HUES64 (cell line): ENCODE results near the gene FLNA.

Experiments
- H3K27ac ChIP-seq: 2 replicates; pipeline ENCODE4 v1.7.0; 2013; ENCODE audit warnings: low read depth, low read length, inconsistent platforms
- H3K27me3 ChIP-seq: 2 replicates; pipeline ENCODE4 v1.6.1; 2013; ENCODE audit warnings: mild to moderate bottlenecking, low read length; ENCODE audit not compliant: insufficient read depth
- H3K36me3 ChIP-seq: 2 replicates; pipeline ENCODE4 v1.6.1; 2013; ENCODE audit warnings: mild to moderate bottlenecking, low read length; ENCODE audit not compliant: insufficient read depth
- H3K4me1 ChIP-seq: 2 replicates; pipeline ENCODE4 v1.6.1; 2013; ENCODE audit warnings: mild to moderate bottlenecking, low read length, moderate library complexity; ENCODE audit not compliant: insufficient read depth
- H3K4me3 ChIP-seq: 2 replicates; pipeline ENCODE4 v1.5.1; 2013; ENCODE audit warnings: mild to moderate bottlenecking, low read length, moderate library complexity
- H3K9ac ChIP-seq: 2 replicates; pipeline ENCODE4 v1.6.1; 2013; ENCODE audit warnings: mild to moderate bottlenecking, low read depth, low read length
- H3K9me3 ChIP-seq: 2 replicates; pipeline ENCODE4 v1.6.1; 2013; ENCODE audit warnings: low read depth, low read length; ENCODE audit not compliant: insufficient read depth
- WGBS: fragments of 150-250, 120-280 bp; methylation state at CpG from one replicate; pipeline ENCODE4 v1.1.7; 2013; ENCODE audit warnings: missing lambda C conversion rate; 5-methylcytosine and 5-hydroxymethylcytosine counted together

The FLNA gene

GRCh38 chrX:154365052-154365600, 9.3 kb downstream of the FLNA start:
- H3K4me1 ChIP-seq: no peaks in the 10 kb centered on the region
- no peak overlapping the region for H3K27ac ChIP-seq
- no peaks in the 10 kb centered on the region for H3K9me3 ChIP-seq
- WGBS: 97% methylated on average over 20 of the region's 20 CpGs
- no peaks in the 10 kb centered on the region for H3K27me3 ChIP-seq
- no peak overlapping the region for H3K4me3 ChIP-seq
- H3K9ac ChIP-seq: no peak overlapping the region
- peaks cover 83% of the 10 kb centered on the region for H3K36me3 ChIP-seq

- H3K27me3 ChIP-seq: no peaks in the 10 kb centered on the region
- 95% methylated on average over 20 of the region's 20 CpGs for WGBS
Measured at GRCh38 chrX:154363706-154364439, 10.6 kb downstream of the FLNA start.

DNA sequence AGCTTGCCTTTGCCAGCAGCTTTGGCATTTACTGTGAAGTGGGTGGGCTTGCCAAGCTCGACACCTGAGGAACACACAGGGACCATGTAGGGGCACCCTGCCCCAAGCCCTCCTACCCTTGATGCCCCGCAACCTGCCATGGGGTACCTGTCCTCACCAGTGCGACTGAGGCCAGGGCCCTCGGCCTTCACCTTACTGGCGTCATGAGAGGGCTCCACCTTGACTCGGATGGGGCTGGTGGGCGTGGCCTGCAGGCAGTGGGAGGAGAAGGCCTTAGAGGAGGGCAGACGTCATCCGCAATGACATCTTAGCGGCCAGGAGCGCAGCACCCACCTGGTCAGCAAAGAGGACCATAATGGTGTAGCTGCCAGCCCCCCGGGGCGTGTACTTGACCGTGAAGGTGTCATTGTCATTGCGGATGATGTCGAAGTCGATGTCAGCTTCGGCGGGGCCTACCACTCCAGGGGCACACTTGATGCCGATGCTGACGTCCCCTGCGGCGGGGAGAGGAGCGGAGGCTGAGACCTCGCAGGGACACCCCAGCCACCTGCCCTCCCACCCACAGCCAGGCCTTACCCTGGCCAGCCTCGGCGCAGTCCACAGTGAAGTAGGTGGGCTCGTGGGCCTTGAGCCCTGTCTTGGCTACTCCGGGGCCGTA, 12.2 kb downstream of the FLNA start:
- Histone ChIP-seq H3K27ac (no peak overlapping the region), H3K27me3 (no peaks in the 10 kb centered on the region), H3K4me3 (no peak overlapping the region), H3K4me1 (no peaks in the 10 kb centered on the region), H3K9ac (no peak overlapping the region), H3K9me3 (no peaks in the 10 kb centered on the region), H3K36me3 (peaks cover 96% of the 10 kb centered on the region)
- WGBS: 94% methylated on average over 30 of the region's 30 CpGs

More at GRCh38 chrX:154363706-154364439, 10.6 kb downstream of the FLNA start:
- Histone ChIP-seq H3K4me3 (no peak overlapping the region), H3K9me3 (no peaks in the 10 kb centered on the region), H3K9ac (no peak overlapping the region), H3K36me3 (peaks cover 92% of the 10 kb centered on the region), H3K4me1 (no peaks in the 10 kb centered on the region), H3K27ac (no peak overlapping the region)

- Histone ChIP-seq H3K27ac (no peak overlapping the region), H3K27me3 (no peaks in the 10 kb centered on the region), H3K4me3 (no peak overlapping the region), H3K4me1 (no peaks in the 10 kb centered on the region), H3K9me3 (no peaks in the 10 kb centered on the region), H3K36me3 (peaks cover 95% of the 10 kb centered on the region), H3K9ac (no peak overlapping the region)
- WGBS: 96% methylated on average over 34 of the region's 34 CpGs
Measured at GRCh38 chrX:154360155-154360713, 14.2 kb downstream of the FLNA start.

- Histone ChIP-seq H3K27me3 (no peaks in the 10 kb centered on the region), H3K9ac (no peak overlapping the region), H3K36me3 (peaks cover 95% of the 10 kb centered on the region), H3K4me3 (no peak overlapping the region), H3K27ac (no peak overlapping the region), H3K4me1 (no peaks in the 10 kb centered on the region), H3K9me3 (no peaks in the 10 kb centered on the region)
- 96% methylated on average over 41 of the region's 41 CpGs for WGBS
Measured at GRCh38 chrX:154359362-154360154, 14.9 kb downstream of the FLNA start.

- Histone ChIP-seq H3K9ac (no peak overlapping the region), H3K4me1 (no peaks in the 10 kb centered on the region), H3K36me3 (peaks cover 95% of the 10 kb centered on the region), H3K9me3 (no peaks in the 10 kb centered on the region), H3K27me3 (no peaks in the 10 kb centered on the region), H3K4me3 (no peak overlapping the region), H3K27ac (no peak overlapping the region)
- 97% methylated on average over 6 of the region's 6 CpGs for WGBS
Measured at GRCh38 chrX:154358829-154359228, 15.6 kb downstream of the FLNA start.

GRCh38 chrX:154358011-154358410, 16.4 kb downstream of the FLNA start:
- Histone ChIP-seq H3K9me3 (no peaks in the 10 kb centered on the region), H3K27ac (no peak overlapping the region), H3K36me3 (peaks cover 97% of the 10 kb centered on the region), H3K4me1 (no peaks in the 10 kb centered on the region), H3K9ac (no peak overlapping the region), H3K27me3 (no peaks in the 10 kb centered on the region), H3K4me3 (no peak overlapping the region)
- 97% methylated on average over 11 of the region's 11 CpGs for WGBS

DNA sequence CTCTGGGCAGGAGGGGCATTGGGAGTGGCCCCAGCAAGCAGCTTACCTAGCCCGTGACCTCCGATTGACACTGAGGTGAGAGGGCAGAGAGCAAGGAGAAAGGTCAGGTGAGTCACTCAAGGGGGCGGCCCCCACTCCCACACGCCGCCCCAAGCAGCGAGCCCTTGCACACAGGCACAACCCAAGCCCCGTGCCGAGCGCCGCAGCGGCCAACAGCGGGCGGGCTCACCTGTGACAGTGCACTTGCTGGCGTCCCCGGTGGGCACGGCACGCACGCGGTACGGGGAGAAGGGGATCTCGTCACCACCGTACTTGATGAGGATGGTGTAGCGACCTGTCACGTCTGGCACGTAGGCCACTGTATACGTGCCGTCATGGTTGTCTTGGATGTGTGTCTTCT, 17.2 kb downstream of the FLNA start:
- Histone ChIP-seq H3K36me3 (peaks cover 97% of the 10 kb centered on the region), H3K4me1 (no peaks in the 10 kb centered on the region), H3K9me3 (no peaks in the 10 kb centered on the region), H3K4me3 (no peak overlapping the region), H3K27me3 (no peaks in the 10 kb centered on the region), H3K27ac (no peak overlapping the region), H3K9ac (no peak overlapping the region)
- 94% methylated on average over 27 of the region's 27 CpGs for WGBS

- H3K9me3 ChIP-seq: no peaks in the 10 kb centered on the region
- H3K27ac ChIP-seq: no peak overlapping the region
- no peaks in the 10 kb centered on the region for H3K27me3 ChIP-seq
- peaks cover 97% of the 10 kb centered on the region for H3K36me3 ChIP-seq
- H3K4me3 ChIP-seq: no peak overlapping the region
- no peak overlapping the region for H3K9ac ChIP-seq
- WGBS: 98% methylated on average over 13 of the region's 13 CpGs
- no peaks in the 10 kb centered on the region for H3K4me1 ChIP-seq
Measured at GRCh38 chrX:154356596-154356995, 17.8 kb downstream of the FLNA start.

- no peaks in the 10 kb centered on the region for H3K27me3 ChIP-seq
- H3K36me3 ChIP-seq: peaks cover 98% of the 10 kb centered on the region
- no peak overlapping the region for H3K27ac ChIP-seq
- no peaks in the 10 kb centered on the region for H3K4me1 ChIP-seq
- no peak overlapping the region for H3K4me3 ChIP-seq
- H3K9me3 ChIP-seq: no peaks in the 10 kb centered on the region
- H3K9ac ChIP-seq: no peak overlapping the region
- WGBS: 95% methylated on average over 12 of the region's 12 CpGs
Measured at GRCh38 chrX:154355776-154356140, 18.7 kb downstream of the FLNA start.
